Adipose tissue (tissue), 3 donors: ENCODE measurements around the gene LIPA. TPM values are rescaled to one million over a fixed set of nuclear protein-coding genes. Genes with fewer than 3 reads are reported as not detected.
"Not testable (repeated sequence)": the region's sequence is repeated elsewhere in the genome, so short reads cannot be mapped to it uniquely, and the experiment has no call there.

Experiments
- H3K27ac ChIP-seq: one replicate; pipeline ENCODE4 v1.5.1; 2013; ENCODE audit warnings: low read depth, low read length
- WGBS, 3 donors: extraction: QIAGEN DNeasy Blood & Tissue Kit; methylation state at CpG; one replicate each; pipeline ENCODE4 v1.1.7; 2013; 5-methylcytosine and 5-hydroxymethylcytosine counted together
- polyA plus RNA-seq, 3 donors: library from polyadenylated mRNA; stranded (reverse); fragments of 200-250 nt; gene quantifications; one replicate each; pipeline ENCODE4 v1.2.3, GENCODE V29; 2013
- donor health status: healthy with polysubstance abuse.
- donor health status: Bipolar disorder and iron deficiency.
- donor health status: healthy.

LIPA gene
- polyA plus RNA-seq, 3 donors, result 19.2 to 45.2 (median 34.5) TPM

GRCh38 chr10:89189211-89189734 lies 62.3 kb downstream of the LIPA start:
- H3K27ac ChIP-seq, result no peak overlapping the region
- 70 to 92% (median 74%) methylated on average over 2 of the region's 2 CpGs for WGBS, 3 donors

- H3K27ac ChIP-seq, result no peak overlapping the region
These were observed 65.9 kb downstream of the LIPA start for GRCh38 chr10:89185658-89186057.

DNA sequence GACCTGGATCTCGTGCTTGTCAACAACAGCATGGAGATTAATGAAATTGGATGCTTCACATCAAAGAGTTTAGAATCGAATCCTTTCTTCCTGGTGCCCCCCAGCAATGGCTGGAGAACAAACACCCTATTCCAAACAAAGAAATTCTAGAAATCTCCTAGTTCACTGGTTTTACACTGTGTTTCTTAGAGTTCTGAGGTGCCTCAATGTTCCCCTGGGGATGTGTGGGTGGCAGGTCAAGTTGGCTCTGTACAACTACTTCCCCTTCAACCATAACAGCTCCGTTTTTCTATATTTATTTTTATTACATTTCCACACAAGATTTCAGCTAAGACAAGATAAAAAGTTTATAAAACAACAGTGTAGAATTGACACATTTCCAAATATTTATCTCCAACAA lies 66.9 kb downstream of the LIPA start:
- WGBS, 3 donors, result 63 to 75% (median 65%) methylated on average over 3 of the region's 3 CpGs
- no peak overlapping the region for H3K27ac ChIP-seq

DNA sequence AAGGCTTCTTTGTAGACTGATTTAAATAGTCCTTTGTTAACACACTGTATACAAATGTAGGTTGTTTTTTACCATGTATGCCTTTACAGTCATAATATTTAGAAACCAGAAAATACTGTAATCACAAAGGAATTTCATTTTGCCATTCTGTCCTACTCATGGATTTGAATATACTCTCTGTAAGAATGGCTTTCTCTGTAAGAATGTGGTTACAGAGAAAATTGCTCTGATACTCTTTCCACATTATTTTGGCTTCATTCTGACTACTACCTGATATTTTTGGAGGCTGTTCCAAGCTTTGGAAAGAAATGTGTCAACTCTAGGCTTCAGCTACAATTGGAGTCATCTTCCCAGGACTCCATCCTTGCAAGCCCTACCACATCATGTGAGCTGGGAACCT lies 68.0 kb downstream of the LIPA start:
- no peak overlapping the region for H3K27ac ChIP-seq

GRCh38 chr10:89182894-89183293 lies 68.7 kb downstream of the LIPA start:
- H3K27ac ChIP-seq, result no peak overlapping the region
- WGBS, 3 donors, result 81 to 88% (median 88%) methylated on average over 2 of the region's 2 CpGs

DNA sequence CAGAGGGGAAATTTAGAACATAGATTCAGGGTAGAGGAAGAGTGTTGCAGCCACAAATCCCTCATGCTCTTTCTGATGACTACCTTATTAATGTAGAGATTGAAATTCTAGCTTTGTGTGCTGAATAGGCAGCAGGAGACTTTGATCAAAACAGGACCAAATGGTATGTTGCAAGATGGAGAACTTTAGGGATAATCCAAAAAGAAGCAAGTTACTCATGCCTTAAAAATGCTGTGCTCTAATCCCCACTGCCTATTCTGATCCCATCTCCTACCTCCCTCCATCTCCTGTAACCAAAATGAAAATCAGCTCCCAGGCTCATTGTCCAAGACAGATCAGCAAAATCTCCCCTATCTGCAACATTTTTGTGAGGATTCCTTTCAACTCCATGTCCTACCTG lies 75.8 kb downstream of the LIPA start:
- H3K27ac ChIP-seq, result no peak overlapping the region

GRCh38 chr10:89173075-89173474 lies 78.5 kb downstream of the LIPA start:
- no peak overlapping the region for H3K27ac ChIP-seq

GRCh38 chr10:89171996-89172395 lies 79.6 kb downstream of the LIPA start:
- H3K27ac ChIP-seq, result no peak overlapping the region
- WGBS, 3 donors, result 87 to 91% (median 90%) methylated on average over 4 of the region's 4 CpGs

DNA sequence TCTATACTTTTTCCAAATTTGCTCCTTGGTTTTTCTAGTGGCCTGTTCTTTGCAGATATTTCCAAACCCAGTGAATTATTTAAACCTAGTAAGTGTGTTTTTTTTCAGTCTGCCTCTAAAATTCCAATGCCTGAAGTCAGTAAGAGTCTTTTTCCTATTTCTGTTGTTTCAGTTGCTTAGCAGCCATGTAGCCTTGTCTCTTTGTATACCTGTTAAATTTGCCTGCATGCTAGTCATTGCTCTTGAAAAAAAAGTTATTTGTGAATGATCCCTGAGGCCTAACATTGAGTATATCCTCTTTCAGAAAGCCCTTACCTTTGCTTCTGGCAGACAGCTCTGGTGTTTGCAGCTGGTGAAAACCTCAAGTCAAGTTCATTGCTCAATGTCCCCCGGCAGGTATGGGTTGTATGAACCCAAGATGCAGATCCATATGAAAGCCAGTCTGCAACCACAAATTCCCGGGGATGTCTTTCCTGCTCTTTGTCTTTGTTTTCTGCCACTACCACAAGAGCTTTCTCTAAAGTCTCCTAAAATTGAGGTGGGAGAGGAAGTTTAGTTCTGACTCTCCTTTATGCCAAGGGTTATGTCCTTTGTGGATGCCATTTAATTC lies 80.2 kb downstream of the LIPA start:
- no peak overlapping the region for H3K27ac ChIP-seq
- WGBS, 3 donors, result 67 to 89% (median 84%) methylated on average over 2 of the region's 2 CpGs

DNA sequence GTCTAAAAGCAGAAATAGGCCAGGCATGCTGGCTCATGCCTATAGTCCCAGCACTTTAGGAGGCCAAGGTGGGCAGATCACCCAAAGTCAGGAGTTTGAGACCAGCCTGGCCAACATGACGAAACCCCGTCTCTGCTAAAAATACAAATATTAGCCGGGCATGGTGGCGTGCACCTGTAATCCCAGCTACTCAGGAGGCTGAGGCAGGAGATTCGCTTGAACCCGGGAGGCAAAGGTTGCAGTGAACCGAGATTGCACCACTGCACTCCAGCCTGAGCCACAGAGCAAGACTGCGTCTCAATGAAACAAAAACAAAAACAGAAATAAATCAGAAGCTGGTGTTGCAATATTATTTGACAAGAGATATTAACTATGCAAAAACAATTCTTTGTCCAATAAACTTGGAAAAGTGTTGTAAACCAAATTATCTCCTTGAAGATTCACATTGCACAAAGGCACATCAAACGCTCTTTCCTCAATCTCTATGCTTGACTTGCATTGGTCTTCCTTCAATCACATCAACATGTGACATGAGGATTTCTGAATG lies 83.1 kb downstream of the LIPA start:
- not testable (repeated sequence) for H3K27ac ChIP-seq
- WGBS, 3 donors, result 78 to 89% (median 87%) methylated on average over 9 of the region's 9 CpGs

- no peak overlapping the region for H3K27ac ChIP-seq
These were observed 83.7 kb downstream of the LIPA start for GRCh38 chr10:89167915-89168314.

GRCh38 chr10:89165923-89166322 lies 85.7 kb downstream of the LIPA start:
- 84 to 94% (median 88%) methylated on average over 4 of the region's 4 CpGs for WGBS, 3 donors
- no peak overlapping the region for H3K27ac ChIP-seq

- WGBS, 3 donors, result 50 to 98% (median 85%) methylated on average over 4 of the region's 4 CpGs
- no peak overlapping the region for H3K27ac ChIP-seq
These were observed 86.7 kb downstream of the LIPA start for GRCh38 chr10:89164920-89165319.

DNA sequence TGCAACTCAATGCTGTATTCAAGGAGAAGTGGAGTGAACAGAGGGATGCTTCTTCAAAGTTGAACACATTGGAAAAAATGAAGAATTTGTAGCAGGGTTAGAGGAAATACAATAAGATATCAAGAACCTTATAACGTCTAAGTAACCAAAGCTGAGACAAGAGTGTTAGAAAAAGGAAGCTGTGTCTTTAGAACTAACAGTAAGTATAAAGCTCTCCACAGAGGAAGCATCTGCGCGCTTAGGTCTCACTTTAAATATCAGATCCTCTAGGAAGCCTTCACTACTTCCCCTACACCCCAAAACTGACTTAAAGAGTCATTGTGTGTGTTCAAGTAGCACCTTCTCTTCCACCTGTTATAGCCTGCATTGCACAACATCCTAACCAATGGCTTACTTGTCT lies 87.5 kb downstream of the LIPA start:
- WGBS, 3 donors, result 51 to 90% (median 63%) methylated on average over 3 of the region's 3 CpGs
- H3K27ac ChIP-seq, result no peak overlapping the region

Other genes starting within 250 kb of the LIPA start
- gene CH25H, start 44.5 kb downstream of the LIPA start, polyA plus RNA-seq, result 10 to 100 TPM in 2 of 3 donors, under 1 TPM in 1; 0.47 to 20.7 (median 12.0) TPM
- gene IFIT2, start 50.3 kb upstream of the LIPA start, polyA plus RNA-seq, result 1 to 10 TPM; 2.1 to 5.3 (median 2.5) TPM
- gene IFIT3, start 76.2 kb upstream of the LIPA start, polyA plus RNA-seq, result 10 to 100 TPM in 1 of 3 donors, 1 to 10 TPM in 2; 5.2 to 18.0 (median 9.5) TPM
- not detected for gene IFIT1B, start 126.3 kb upstream of the LIPA start, polyA plus RNA-seq
- gene IFIT1, start 140.8 kb upstream of the LIPA start, polyA plus RNA-seq, result 10 to 100 TPM in 1 of 3 donors, 1 to 10 TPM in 2; 4.4 to 30.5 (median 5.4) TPM
- 1 to 10 TPM; 3.6 to 9.3 (median 6.1) TPM for gene IFIT5, start 162.8 kb upstream of the LIPA start, polyA plus RNA-seq